Germinal center (tissue), 1 donor: Measurements from ENCODE around the gene RSKR.
"Not testable (repeated sequence)": the region's sequence is repeated elsewhere in the genome, so short reads cannot be mapped to it uniquely, and the experiment has no call there.

Experiments used
- DNase-seq: peaks from one replicate; pipeline ENCODE4 v3.0.0; 2012; ENCODE audit warnings: mixed read lengths, low spot score

Gene RSKR

DNA sequence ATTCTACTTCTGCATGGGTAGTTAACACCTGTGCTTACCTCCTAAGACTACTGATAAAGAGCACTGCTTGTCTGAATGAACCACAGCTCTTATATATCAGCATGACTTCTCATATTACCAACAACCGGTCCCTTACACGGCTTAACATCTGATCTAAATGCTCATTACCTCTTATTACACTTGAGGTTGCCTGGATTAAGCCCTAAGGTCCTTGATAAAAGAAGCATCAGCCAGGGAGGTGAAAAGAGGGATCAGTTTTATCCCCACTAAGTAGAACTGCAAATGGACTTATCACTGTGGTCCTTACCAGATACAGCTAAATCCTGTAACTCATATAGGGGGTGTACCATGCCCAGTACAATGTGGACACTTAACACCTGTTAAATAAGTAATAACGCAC, 8.2 kb upstream of the RSKR start:
- no peak for DNase-seq

DNA sequence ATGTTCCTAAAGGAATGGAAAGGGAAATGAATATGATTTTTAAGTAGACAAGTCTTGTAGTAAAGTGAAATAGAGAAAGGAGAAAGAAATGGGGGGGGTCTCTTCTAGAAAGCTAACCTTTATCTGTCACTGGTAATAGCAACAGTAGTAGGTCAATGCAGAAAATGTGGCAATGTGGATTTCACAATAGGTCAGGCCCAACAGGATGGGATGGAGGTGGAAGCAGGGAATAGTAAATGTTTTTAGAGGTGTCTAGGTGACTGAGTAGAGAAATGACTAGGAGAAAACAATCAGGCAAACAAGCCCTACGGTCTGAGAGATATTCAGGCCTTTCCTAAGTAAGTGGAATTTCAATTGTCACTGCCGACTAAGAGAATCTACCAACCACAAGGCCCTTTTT, 6.0 kb upstream of the RSKR start:
- DNase-seq: no peak

DNA sequence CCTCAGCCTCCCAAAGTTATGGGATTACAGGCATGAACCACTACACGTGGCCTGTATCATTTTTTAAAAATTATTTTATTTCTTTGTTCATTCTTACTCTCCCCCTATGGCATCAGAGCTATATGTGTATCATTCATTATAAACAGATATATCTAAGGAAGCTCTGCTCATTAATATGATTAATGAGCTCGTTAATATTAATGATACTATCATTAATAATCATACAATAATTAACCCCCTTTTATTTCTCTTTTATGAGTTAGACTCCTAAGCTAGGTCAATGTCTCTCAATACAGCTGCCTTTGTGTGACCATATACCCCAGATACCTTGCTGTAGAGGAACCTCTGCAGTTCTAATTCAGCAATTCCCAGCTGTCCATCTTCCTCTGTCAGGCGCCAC, 4.5 kb upstream of the RSKR start:
- no peak for DNase-seq

DNA sequence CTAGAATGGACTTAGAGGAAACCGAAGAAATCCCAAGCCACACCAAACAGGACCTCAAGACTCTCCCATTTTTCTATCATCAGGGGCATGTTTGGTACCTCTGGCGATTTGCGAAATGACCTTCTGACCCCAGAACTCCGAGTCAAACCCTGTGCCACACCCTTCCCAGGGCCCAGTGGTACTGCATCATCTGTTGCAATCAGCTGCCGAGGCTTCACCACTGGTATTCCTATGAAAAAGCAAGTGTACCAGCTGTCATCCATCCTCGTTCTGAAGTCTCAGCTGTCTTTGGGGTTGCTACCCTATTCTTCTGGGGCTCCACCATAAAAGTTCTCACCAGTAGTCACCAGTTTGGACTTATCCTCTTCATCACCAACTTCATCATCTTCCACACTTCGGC, 2.3 kb upstream of the RSKR start:
- DNase-seq: no peak

DNA sequence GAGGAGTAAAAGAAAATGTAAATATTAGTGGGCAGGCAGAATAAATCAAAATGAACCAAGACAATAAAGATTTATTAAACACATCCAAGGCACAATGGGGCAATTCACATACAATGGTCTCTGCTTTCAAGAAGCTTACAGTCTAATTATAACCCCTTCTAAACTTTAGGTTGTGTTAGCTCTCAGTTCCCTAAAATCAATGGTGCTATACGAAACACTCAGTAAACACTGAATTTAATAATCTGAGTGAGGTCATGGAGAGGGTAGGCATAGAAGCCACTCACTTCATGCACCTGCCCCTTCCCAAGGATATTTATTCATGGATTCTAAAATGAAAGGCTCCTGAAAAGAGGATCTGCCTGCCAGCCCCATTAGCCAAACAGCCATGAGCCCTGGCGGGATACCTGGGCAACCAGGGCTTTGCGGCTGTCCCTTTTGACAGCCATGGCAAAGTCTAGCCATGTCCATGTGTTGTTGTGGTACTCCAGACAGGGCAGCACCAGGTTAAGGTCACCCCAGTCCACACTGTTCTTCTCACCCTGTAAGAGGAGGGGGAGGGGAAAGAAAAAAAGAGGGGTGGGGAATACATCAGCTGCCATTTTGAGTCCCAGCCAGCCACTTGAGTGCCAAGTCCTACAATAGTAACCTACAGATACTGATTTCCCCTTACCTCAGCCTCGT, 1.4 kb upstream of the RSKR start:
- peak; percentile 12 for DNase-seq

DNA sequence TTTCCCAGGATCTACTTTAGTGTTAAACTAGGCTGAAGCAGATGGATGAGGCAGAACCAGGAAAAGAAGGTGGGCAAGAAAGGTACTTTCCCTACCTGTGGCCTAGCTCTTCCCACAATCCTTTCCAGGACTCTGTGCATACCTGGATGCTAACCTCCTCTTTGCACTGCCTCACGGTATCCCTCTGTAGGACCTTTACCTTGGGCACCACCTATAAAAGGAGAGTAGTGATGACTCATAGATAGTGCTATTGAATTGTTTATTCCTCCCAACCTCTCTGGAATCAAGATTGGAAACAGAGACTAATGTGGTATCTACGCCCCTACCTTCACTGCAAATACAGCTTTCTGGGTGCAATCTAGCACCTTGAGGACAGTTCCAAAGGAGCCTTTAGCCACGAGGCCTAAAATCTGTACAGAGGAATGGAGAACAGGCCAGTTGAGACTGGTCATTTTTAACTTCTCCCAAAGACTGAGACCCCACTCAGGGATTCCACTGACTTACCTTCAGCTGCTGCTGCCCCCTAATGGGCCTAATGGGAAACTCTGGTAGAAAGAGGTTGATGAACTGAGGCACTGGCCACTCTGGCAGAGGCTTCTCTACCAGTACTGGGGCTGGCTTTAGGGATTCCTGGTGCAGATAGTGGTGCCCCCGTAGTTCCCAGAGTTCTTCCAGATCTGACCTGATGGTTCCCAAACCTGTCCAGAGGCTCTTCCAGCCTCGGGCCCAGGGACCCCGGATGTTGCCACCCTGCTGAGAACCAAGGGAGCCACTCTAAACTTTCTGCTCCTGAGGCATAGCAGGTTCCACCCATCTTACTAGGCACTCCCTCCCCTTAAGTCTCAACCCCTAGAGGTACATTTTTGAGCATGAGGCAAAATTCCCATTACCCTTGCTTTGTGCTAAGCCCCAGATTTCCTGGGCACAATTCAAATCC, 781 bp downstream of the RSKR start:
- peak; percentile 31 for DNase-seq

DNA sequence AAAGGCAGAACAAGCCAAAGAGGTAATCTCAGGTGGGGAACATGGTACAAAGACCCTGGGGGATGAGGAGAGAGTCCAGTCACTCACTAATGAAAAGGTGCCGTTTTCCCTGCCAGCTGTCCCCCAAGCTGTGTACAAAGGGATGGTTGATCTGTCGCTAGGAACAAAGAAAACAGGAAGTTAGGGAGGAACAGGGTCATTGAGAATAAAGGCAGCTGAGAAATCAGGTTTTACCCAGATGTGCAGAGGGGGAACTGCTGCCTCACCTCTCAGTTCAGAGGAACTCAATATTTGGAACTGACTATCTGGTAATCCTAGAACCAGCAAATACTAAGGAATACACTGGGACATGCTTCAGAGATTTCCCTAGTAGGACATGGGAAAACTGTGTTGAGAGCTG, 1.5 kb downstream of the RSKR start:
- DNase-seq: peak; percentile 18

DNA sequence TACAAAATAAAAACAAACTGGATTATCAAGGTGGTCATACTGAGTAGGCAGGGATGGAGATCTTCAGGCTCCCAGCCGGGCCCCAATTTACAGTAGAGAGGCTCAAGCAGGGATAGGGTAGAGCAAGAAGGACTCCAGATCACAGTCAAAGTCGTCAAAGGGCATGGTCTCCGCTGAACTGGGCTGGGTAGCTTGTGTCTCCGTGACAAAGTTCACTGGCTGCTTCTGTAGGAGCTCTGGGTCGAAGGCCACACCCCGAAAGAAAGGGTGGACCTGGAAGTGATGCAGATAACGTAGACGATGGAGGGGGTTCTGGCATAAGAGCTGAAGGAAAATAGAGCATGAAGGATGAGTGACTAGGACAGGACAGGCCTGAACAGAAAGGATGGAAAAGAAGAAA, 3.6 kb downstream of the RSKR start:
- no peak for DNase-seq

DNA sequence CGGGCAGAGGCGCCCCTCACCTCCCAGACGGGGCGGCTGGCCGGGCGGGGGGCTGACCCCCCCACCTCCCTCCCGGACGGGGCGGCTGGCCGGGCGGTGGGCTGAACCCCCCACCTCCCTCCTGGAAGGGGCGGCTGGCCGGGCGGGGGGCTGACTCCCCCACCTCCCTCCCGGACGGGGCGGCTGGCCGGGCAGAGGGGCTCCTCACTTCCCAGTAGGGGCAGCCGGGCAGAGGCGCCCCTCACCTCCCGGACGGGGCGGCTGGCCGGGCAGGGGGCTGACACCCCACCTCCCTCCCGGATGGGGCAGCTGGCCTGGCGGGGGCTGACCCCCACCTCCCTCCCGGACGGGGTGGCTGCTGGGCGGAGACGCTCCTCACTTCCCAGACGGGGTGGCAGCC, 10.0 kb downstream of the RSKR start:
- DNase-seq: not testable (repeated sequence)

DNA sequence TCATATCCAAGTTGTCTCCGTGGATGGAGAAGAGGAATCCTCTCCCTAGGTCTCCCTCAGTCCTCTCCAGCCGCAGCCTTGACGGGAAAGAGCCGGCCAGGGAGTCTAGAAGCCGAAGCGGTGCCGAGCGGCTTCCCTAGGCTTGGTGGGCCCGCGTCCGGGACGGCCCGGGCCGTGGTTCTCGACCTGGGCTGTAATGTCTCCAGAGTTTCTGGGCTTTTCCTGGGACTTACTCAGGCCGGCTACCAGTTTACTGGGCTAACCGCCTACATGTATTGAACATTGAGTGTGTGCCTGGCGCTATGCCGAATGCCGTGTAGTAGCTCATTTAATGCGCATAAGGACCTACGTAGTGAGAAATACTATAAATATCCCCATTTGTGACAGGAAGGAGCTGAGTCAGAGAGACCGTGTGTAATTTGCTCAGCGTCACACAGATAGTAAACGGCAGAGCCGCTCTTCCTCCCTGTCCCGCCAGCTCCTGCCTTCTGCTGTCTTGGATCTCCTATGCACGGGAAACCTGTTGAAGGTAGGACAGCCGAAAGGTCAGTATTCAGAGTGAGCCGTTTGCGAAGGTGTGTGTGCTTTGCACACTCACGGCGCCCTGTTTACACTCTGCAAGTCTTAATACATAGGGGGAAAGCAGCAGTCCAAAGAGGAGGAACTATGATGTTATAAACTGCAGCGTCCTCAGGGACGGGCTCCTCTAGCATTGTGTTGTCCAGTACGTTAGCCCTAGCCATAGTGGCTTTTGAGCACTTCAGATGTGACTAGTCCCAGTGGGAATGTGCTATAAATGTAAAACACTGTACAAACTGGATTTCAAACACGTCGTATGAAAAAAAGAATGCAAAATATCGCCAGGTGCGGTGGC, 14.4 kb downstream of the RSKR start:
- DNase-seq: peak; percentile 65

DNA sequence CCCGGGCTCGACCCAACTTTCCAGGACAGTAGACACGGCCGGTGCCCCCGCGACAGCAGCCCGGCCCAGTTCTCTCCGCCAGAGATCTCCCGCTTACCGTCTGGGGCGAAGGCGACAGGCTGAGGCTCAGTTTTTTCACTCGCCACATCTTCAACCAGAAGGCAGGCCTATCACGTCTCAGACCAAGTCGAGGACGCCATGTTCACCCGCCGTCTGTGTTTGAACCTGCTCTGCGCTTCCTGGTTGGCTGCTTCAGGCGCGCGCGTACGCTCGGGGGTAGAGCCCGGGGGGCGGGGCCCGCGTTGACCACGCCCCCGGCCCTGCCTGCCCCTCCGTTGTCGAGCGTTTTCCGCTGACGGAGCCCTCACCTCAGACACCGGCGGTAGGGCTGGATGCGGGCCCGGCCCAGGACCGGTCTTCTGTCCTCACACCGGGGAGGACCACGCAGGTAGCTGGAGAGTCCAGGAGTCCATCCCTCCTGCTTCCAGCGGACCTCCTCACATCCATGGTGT, 15.1 kb downstream of the RSKR start, which contains the start of gene SPAG5:
SPAG5 (minus strand) TSS at position 227 of the 512 bp plus-strand sequence; CDS start at position 148, 79 bp downstream.
- DNase-seq: peak; percentile 99

DNA sequence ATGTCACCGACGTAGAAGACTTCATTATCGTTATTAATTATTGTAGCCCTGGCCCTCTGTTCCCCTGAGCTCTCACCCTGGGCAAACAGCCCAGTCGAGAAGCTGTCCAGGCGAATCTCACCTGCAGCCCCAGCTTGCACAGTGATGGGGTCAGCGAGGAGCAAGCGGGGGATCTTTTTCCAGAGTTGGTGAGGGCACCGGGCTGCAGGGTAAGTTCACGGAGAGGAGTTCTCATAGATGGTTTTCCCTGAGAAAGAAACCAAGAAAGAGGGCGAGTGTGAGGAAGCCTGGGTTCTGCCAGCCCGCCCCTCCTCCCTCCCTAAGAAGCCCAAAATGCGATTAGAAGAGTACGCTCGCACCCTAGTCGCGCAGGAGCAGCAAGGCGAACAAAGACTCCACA, 15.6 kb downstream of the RSKR start:
- DNase-seq: no peak

DNA sequence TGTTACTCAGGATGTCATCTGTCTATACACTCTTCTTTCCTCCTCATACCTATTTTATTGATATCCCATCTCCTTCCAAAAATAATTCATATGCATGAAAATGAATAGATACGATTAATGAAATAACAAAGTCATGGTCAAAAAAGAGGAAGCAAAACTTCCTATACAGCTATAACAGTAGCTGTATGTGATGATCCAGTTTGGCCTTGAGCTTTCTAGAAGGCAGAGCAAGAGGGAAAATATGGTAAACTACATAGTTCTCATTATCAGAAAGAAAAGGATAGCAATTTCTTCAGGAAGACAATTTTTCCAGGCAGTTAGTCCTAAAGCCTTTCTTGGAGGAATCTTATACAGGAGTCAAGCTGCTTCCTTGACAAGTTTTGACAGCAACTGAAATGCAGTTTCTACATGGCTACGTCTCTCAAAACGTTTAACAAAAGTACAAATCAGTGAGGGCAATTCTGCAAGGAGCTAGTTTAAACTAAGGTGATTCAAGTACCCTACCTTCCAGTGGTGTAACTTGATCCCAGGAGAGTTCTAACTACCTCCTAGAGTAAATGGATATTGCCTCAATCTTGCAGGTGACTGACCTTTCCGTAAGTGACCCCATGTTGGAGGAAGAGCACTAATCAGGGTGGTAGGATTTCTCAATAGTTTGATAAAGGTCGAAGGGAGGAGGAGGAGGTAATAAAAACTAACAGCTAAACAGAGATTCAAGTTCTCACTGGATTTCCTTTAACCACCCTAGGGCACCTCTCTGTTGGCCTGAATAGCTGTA, 16.2 kb downstream of the RSKR start:
- no peak for DNase-seq

DNA sequence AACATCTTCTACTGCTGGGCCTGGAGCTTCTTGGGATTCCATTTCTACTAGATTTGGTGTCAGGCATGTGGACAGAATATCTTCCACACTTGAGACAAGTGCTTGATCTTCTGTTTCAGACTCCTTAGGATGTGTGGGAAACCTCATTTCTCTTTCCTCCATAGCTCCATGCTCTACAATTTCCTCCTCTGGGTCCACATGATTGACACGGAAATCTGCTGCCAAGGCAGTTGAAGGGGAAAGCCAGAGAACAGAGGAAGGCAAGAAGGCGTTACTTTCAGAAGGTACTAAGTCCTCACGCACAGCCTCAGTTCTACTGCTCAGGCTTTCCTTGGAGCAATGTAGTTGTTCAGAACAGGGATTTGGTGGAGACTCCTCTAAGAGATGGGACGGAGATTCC, 21.7 kb downstream of the RSKR start:
- no peak for DNase-seq

DNA sequence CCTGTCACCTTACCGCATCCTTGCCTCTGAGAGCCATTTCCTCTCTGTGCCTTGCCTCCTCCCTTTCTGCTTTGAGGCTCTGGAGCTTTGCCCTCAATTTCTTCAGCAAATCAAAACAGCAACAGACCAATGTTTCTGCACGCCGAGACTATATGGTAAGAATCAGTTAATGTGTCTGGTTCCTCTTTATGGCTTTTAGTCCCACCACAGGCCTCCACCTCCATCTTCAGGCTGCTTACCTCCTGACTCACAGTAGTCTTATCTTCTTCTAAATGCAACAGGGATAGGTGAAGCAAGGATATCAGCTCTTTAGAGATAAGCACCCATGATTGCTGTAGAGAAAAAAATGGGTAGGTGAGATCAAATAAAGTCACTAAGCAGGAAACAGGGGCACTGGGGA, 28.1 kb downstream of the RSKR start:
- no peak for DNase-seq

DNA sequence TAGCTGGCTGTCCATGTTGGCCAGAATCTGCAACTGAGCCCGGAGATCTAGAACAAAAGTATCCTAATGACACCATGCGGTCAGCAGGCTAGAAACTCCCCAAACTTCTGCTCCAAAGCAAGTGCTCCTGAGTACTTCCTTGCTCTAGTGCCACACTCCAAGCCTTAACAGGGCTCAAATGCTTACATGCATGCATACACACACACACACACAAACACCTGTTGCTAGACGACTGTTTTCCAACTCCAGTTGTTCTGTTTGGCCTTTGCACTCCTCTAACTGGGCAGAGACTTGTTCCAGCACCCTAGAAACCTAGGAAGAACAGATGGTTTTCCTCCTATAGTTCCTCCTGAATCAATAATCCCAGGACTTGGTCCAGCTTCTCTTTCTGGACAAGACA, 29.6 kb downstream of the RSKR start:
- DNase-seq: no peak

DNA sequence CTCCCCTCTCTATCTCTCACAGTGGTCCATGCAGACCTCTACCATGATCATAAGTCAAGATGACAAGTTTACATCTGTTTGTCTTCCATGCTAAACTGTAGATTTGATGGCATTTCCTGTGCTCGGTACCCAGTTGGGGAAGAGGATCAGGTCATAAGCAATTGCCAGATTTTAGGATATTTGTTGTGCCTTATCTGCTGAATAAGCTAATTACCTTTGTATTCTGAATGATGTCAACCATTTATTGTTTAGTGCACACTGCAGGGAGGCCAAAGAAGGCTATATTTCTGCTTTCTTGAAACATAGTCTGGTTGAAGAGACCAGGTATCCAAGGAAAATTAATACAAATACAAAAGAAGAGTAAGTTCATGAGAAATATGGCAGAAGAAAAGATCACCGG, 31.5 kb downstream of the RSKR start:
- DNase-seq: no peak

DNA sequence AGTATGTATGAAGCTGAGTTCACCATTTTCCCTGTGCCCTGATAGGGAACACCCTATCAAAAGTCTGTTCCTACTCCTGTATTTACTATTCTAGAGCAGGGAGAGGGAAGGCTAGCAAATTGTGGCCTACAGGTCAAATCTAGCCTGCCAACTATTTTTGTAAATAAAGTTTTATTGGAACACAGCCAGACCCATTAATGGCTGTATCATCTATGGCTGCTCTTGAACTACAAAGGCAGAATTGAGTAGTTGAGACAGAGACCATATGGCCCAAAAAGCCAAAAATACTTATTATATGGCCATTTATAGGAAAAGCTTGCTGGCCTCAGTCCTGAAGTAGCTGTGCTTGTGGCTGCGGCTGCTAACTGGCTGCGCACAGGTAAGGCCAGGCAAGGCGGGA, 33.0 kb downstream of the RSKR start:
- no peak for DNase-seq

DNA sequence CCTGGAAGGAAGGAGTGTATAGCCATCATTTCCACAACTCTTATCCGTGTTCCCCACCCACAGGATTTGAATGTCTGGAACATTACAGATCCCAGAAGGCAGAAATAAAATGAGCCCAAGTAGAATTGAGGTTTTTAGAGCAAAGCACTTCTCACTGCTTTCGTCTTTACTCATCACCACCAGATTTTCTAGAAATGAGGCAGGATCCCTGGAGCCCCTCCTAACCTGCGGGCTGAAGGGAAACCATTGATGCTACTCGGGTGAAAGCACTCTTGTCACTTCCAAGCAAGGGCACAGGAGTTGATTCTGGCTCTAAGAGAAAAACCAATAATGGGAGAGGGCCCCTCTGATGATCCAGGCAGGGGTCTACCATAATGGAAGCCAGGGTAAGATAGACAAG, 34.5 kb downstream of the RSKR start:
- DNase-seq: no peak

DNA sequence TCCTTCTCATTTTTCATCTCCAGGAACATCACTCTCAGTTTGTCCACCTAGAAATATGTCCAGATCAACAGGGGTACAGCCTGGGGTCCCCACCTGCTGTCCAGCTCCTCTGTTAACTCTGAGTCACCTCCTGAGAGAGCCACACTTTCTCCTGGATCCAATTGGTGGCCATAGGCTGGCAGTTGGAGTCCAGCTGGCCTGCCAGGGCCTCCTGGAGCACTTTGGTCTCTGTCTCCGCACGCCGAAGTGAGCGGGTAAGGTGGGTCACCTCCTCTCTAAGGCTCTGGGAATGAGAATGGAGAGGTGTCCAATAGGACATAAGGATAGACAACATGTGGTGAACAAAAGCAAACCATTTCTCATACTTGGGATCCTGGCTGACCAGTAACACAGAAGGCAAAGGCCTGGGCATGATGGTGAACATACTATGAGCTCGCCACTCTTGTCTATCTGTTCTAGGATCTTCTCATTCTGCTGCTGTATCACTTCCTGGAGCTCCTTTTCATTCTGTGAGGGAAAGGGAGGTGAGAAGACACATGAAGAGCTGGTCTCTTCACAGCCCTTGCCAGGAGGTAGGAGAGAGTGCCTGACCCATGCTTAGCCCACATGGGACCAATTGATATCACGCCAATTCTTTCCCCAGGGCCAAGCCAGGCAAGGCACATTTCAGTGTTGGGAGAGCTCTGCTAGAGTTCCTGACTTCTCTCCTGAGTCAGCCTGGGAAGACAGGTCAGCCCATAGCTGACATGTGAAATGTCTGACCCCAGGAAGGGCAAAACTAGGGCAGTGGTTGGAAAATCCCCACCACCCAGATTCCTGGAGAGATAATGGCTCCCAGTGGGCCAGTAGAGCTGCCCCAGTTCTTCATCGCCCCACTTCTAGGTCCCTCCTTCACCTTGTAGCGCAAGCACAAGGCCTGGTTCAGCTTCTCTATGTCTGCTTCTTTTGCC, 35.5 kb downstream of the RSKR start:
- no peak for DNase-seq
